Duodenal mucosa (tissue), 2 donors: Measurements from ENCODE around the gene PIP5K1A.
A peak's percentile ranks its signal among the peaks of the same experiment; 100 is the strongest.

Source experiments
- H3K27ac ChIP-seq: one replicate; pipeline ENCODE4 v1.7.0; 2013; ENCODE audit warnings: low read depth, low read length
- H3K27me3 ChIP-seq, 2 donors: one replicate each; pipeline ENCODE4 v1.7.0; 2013; ENCODE audit warnings: low read length in 2 of 2, control low read depth in 1 of 2; ENCODE audit not compliant: insufficient read depth in 2 of 2, control insufficient read depth in 1 of 2
- H3K36me3 ChIP-seq, 2 donors: one replicate each; pipeline ENCODE4 v1.7.0; 2013; ENCODE audit warnings: low read length in 2 of 2, control low read depth in 1 of 2; ENCODE audit not compliant: insufficient read depth in 2 of 2, control insufficient read depth in 1 of 2
- H3K4me1 ChIP-seq, 2 donors: one replicate each; pipeline ENCODE4 v1.7.0; 2013; ENCODE audit warnings: low read length in 2 of 2, control low read depth in 1 of 2; ENCODE audit not compliant: insufficient read depth in 2 of 2, control insufficient read depth in 1 of 2
- H3K4me3 ChIP-seq, 2 donors: one replicate each; pipeline ENCODE4 v1.7.0; 2013; ENCODE audit warnings: low read length in 2 of 2, low read depth in 1 of 2
- H3K9ac ChIP-seq, 2 donors: one replicate each; pipeline ENCODE4 v1.7.0; 2013; ENCODE audit warnings: low read length in 2 of 2, low read depth in 1 of 2
- H3K9me3 ChIP-seq, 2 donors: one replicate each; pipeline ENCODE4 v1.7.0; 2013; ENCODE audit warnings: low read length in 2 of 2, control low read depth in 1 of 2; ENCODE audit not compliant: control insufficient read depth in 1 of 2

Gene PIP5K1A

DNA sequence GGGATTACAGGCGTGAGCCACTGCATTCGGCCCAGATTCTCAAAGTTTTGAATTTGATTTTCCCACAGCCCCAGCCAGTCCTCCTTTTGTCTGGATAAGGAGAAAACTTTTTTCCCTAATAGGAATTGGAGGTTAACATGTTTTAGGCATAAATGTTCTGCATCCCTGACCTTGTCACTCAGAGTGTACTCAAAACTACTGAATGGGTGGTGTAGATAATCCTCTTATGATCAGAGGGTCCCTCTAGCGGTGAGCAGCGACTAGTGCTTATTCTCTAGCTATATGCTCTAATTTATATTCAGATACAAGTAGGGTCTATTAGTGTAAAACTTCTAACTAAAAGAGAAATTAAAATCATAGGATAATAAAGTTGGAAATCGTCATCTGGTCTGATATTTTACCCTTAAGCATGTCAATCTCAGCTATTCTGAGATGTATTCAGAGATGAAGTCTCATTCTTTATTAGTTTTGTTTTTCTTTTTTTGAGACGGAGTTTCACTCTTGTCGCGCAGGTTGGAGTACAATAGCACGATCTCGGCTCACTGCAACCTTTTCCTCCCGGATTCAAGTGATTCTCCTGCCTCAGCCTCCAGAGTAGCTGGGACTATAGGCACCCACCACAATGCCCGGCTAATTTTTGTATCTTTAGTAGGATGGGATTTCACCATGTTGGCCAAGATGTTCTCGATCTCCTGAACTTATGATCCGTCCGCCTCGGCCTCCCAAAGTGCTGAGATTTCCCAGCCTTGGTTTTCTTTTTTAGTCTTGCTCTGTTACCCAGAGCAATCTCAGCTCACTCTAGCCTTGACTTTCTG is 53.5 kb downstream of the PIP5K1A start:
- no peaks in the 10 kb centered on the region for H3K9me3 ChIP-seq
- H3K27me3 ChIP-seq = no peaks in the 10 kb centered on the region
- no peak overlapping the region for H3K4me3 ChIP-seq
- H3K4me1 ChIP-seq = peaks cover 8 to 10% of the 10 kb centered on the region in 2 donors
- H3K9ac ChIP-seq = no peak overlapping the region
- H3K27ac ChIP-seq = no peak overlapping the region
- H3K36me3 ChIP-seq = peaks cover 13 to 27% of the 10 kb centered on the region in 2 donors

DNA sequence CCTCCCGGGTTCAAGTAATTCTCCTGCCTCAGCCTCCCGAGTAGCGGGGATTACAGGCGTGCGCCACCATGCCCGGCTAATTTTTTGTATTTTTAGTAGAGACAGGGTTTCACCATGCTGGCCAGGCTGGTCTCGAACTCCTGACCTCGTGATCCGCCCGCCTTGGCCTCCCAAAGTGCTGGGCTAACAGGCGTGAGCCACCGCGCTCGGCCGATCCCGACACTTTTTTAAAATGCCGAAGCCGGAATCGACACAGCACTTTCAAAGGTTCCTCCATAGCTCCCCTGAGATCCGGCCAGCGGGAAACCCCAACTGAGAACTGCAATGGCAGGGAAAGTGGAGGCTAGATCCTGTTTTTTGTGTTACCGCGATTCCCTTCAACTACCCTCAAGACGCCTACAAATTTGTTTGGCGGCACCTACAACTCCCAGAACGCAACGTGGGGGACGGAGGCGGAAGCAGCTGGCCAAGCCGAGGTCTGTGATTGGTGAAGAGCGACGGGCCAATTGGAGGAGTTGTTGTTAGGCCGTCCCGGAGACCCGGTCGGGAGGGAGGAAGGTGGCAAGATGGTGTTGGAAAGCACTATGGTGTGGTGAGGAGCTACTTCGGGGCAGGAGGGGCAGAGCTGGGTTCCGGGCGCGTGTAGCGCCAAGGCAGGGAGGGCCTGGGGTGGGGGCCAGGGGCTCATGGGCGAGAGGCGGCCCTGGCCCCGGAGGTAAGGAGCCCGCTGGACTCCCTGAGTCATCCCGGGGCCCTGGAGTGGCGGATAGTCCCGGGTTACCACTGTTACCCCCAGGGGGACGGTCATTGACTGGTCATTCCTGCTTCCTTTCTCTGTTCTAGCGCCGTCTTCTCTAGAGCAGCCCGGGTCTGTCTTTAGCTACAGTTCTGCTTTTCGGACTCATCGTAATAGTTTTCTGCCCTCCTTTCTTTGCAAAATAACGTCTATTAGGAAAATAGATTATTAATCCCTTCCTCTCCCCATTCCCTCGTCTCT is 56.2 kb downstream of the PIP5K1A start, which contains the start of gene PSMD4:
PSMD4 (plus strand) TSS at position 518 of the 997 bp plus-strand sequence; CDS start at position 567, 49 bp downstream.
- Histone ChIP-seq H3K9me3 (no peaks in the 10 kb centered on the region), H3K9ac (peak within 1 kb of the TSS; percentile 87 to 95), H3K27ac (peak within 1 kb of the TSS; percentile 63), H3K4me1 (peaks cover 8 to 10% of the 10 kb centered on the region in 2 donors), H3K36me3 (peaks cover 2 to 3% of the 10 kb centered on the region in 2 donors), H3K4me3 (peak within 1 kb of the TSS; percentile 86 to 97), H3K27me3 (no peaks in the 10 kb centered on the region)

DNA sequence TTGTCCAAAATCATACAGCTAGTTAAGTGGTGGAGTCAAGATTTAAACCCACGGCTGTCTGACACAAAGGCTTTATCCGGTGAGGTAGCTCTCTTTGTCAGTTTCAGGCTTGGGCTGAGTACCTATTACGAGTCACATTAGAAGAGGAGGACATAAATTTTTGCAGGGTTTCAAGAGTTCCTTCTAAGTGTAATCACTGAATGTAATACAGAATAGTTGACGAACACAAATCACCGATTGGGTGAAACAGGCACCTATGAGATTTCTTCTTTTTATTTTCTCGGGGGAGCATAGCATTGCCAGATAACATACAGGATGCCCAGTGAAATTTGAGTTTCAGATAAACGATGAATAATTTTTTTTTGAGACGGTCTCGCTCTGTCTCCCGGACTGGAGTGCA is 57.0 kb downstream of the PIP5K1A start:
- Histone ChIP-seq H3K9ac (peak overlapping the region; percentile 87 to 95), H3K27me3 (no peaks in the 10 kb centered on the region), H3K4me3 (peak overlapping the region; percentile 86 to 97), H3K27ac (no peak overlapping the region), H3K36me3 (no peaks in the 10 kb centered on the region), H3K9me3 (no peaks in the 10 kb centered on the region), H3K4me1 (peaks cover 8 to 10% of the 10 kb centered on the region in 2 donors)

DNA sequence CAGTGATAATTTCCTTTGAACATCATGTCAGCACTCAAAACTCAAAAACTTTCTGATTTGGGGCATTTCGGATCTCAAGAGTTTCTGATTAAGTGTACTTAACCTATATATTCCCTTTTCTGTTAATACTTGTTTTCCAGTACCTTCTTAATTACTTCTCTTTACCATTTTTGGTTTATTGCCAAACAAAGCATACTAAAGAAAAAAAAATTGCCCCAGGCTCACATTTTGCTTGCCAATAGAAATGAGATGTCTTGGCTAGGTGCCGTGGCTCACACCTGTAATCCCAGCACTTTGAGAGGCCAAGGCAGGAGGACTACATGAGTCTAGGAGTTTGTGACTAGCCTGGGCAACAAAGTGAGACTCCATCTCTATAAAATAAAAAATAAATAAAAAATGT is 61.0 kb downstream of the PIP5K1A start:
- H3K4me3 ChIP-seq = no peak overlapping the region
- no peak overlapping the region for H3K9ac ChIP-seq
- no peaks in the 10 kb centered on the region for H3K27me3 ChIP-seq
- peaks cover 8 to 10% of the 10 kb centered on the region in 2 donors for H3K4me1 ChIP-seq
- H3K36me3 ChIP-seq = peaks cover 3 to 22% of the 10 kb centered on the region in 2 donors
- no peaks in the 10 kb centered on the region for H3K9me3 ChIP-seq
- H3K27ac ChIP-seq = no peak overlapping the region

DNA sequence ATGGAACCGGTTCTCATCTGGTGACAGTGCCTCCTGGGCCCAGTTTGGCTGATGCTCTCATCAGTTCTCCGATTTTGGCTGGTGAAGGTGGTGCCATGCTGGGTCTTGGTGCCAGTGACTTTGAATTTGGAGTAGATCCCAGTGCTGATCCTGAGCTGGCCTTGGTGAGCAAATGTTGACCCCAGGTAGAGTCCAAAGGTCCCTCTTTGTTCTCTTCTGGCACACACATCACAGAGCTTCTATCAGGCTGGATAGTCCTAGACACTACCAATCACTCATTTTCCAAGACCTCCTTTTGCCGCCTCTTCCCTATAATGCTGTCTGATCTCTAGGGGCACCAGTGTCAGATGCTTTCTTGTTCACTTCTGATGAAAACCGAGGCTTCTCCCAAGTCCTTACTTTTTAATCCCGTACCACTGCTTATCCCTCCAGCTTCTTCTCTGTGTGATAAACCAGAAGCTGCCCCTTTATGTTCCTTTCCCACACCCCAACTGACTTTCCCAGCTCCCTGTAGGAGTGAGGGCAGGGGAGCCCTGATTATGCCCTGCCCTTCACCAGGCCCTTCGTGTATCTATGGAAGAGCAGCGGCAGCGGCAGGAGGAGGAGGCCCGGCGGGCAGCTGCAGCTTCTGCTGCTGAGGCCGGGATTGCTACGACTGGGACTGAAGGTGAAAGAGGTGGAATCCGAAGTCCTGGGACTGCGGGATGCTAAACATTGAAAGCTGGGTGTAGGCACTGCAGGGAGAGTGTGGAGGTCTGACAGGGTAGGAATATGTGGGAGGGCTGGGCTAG is 67.3 kb downstream of the PIP5K1A start:
- Histone ChIP-seq H3K9me3 (no peaks in the 10 kb centered on the region), H3K36me3 (peaks cover 23 to 58% of the 10 kb centered on the region in 2 donors), H3K27ac (no peak overlapping the region), H3K9ac (no peak overlapping the region), H3K4me3 (no peak overlapping the region), H3K4me1 (peaks cover 0 to 15% of the 10 kb centered on the region in 2 donors), H3K27me3 (no peaks in the 10 kb centered on the region)

DNA sequence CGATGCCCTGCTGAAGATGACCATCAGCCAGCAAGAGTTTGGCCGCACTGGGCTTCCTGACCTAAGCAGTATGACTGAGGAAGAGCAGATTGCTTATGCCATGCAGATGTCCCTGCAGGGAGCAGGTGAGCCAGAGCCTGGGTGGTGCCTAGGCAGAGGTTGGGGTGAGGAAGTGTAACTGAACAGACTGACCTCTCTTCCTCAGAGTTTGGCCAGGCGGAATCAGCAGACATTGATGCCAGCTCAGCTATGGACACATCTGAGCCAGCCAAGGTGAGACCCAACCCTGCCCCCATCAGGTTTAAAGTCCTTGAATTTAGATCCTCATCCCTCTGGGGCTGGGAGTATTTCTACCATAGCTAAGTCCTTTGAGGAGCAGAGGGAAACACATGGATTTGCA is 68.0 kb downstream of the PIP5K1A start:
- Histone ChIP-seq H3K9me3 (no peaks in the 10 kb centered on the region), H3K9ac (no peak overlapping the region), H3K27ac (no peak overlapping the region), H3K4me1 (peaks cover 0 to 15% of the 10 kb centered on the region in 2 donors), H3K27me3 (no peaks in the 10 kb centered on the region), H3K36me3 (peaks cover 23 to 58% of the 10 kb centered on the region in 2 donors), H3K4me3 (no peak overlapping the region)

DNA sequence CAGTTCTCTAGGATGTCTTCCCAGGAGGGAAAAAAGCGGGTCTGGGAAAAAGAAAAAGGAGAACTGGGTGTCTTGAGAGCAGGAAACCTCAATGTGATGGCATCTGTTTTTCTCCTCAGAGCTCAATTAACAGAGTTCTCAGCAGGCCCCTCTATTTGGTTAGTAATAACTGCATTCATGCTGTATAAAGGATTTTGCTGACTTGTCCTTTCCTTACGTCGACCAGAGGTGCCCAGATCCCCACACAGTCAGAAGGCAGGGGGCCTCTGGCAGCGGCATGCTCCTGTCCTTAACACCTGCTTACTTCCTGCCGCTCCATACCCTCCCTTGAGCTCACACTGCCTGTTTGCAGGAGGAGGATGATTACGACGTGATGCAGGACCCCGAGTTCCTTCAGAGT is 68.5 kb downstream of the PIP5K1A start:
- H3K9me3 ChIP-seq = no peaks in the 10 kb centered on the region
- H3K36me3 ChIP-seq = peaks cover 26 to 58% of the 10 kb centered on the region in 2 donors
- no peak overlapping the region for H3K9ac ChIP-seq

DNA sequence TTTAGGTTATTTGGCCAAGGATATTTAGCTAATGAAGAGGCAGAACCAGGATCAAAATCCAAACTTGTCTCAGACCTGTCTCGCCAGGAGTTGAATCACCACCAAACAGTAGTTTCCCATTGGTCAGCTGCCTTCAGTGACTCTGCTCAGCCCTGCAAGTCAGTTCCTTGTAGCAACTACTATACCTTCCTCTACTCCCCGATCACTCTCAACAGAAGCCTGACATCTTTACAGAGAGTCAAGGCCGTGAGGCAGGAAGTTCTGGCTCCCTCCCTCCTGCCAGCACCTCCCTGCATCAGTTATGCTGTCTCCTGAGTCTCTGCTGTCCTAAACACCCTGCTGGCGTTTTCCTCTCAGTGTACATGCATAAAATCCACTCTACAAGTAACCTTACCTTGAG is 69.4 kb downstream of the PIP5K1A start:
- Histone ChIP-seq H3K9ac (no peak overlapping the region), H3K27me3 (no peaks in the 10 kb centered on the region), H3K4me1 (peaks cover 0 to 15% of the 10 kb centered on the region in 2 donors), H3K4me3 (no peak overlapping the region), H3K27ac (no peak overlapping the region), H3K9me3 (no peaks in the 10 kb centered on the region), H3K36me3 (peaks cover 26 to 50% of the 10 kb centered on the region in 2 donors)

More for the DNA sequence above, 68.5 kb downstream of the PIP5K1A start:
- Histone ChIP-seq H3K27ac (no peak overlapping the region), H3K4me3 (no peak overlapping the region), H3K4me1 (peaks cover 0 to 15% of the 10 kb centered on the region in 2 donors), H3K27me3 (no peaks in the 10 kb centered on the region)

DNA sequence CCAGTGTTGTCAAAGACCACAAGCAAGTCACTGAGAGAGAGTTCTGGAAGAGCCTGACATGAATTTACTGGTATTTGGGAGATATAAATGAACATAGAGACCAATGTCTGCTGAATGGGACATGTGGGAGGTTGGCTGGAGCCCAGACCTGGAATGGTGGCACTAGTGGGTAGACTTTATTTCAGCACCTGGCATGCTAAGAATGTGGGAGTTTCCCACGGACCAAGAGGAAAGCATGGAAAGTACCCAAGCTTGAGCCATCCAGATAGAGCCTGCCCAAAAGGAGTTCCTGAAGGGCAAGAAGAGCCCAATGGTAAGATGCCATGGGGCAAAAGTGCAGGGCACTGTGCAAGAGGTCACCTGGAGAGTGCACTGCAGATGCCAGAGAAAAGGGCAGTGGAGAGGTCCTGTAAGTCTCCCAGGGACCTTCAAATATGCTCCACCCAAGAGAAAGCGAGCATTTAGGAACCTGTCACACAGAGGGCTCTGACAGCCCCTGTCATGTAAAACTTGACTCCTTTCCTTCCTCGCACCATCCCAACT is 75.6 kb downstream of the PIP5K1A start:
- Histone ChIP-seq H3K27ac (no peak overlapping the region), H3K9me3 (no peaks in the 10 kb centered on the region), H3K27me3 (no peaks in the 10 kb centered on the region), H3K9ac (no peak overlapping the region), H3K36me3 (peaks cover 3% of the 10 kb centered on the region in 2 donors), H3K4me1 (no peaks in the 10 kb centered on the region), H3K4me3 (no peak overlapping the region)
